Mucosa of descending colon (tissue), 3 donors: ENCODE measurements around the gene TPSG1. TPM values are rescaled to one million over a fixed set of nuclear protein-coding genes. Genes with fewer than 3 reads are reported as not detected.

Experiments used
- ATAC-seq: fragments of 200-7000 bp; cut with Tn5 transposase; one replicate; pipeline ENCODE4 v1.9.1; 2020; ENCODE audit warnings: mild to moderate bottlenecking, moderate library complexity
- DNase-seq, 3 donors: peaks; one replicate each; pipeline ENCODE4 v3.0.0-alpha.2; 2020
- H3K36me3 ChIP-seq: fragments of 200-600 bp; one replicate; pipeline ENCODE4 v1.8.0; 2021; ENCODE audit warnings: low read depth, mild to moderate bottlenecking
- H3K4me1 ChIP-seq: fragments of 200-600 bp; one replicate; pipeline ENCODE4 v1.8.0; 2021; ENCODE audit warnings: low read depth, mild to moderate bottlenecking
- H3K4me3 ChIP-seq: fragments of 200-600 bp; one replicate; pipeline ENCODE4 v1.8.0; 2021; ENCODE audit warnings: mild to moderate bottlenecking
- H3K9me3 ChIP-seq: fragments of 200-600 bp; one replicate; pipeline ENCODE4 v1.8.0; 2021; ENCODE audit warnings: mild to moderate bottlenecking
- CTCF ChIP-seq: fragments of 200-600 bp; IDR thresholded peaks from one replicate; pipeline ENCODE4 v1.8.0; 2022; ENCODE audit warnings: antibody characterized with exemption, mild to moderate bottlenecking
- intact Hi-C, 2 donors: fragments of 100-400 bp; cut with DNase I in 1 of 2; cut with micrococcal nuclease in 1 of 2; formaldehyde crosslinking; loops; one replicate each; pipeline versions ENCODE4 v1.11.0 to v1.11.1; 2022; cut with DNase I, micrococcal nuclease
- total RNA-seq, 3 donors: library from RNA; stranded (reverse); fragmentation: NEBNext Ultra II Directional in 2 of 3; extraction: Animal tissue kit (Norgen Biotek cat#: 25700) in 2 of 3; gene quantifications; one replicate each; pipeline versions ENCODE4 v1.2.1 to v1.2.4, GENCODE V29; 2021 to 2023
- donor health status: DM: no; HTN: no; CAD: no; lungs with moderate emphysema.
- donor health status: DM: no; HTN: no; CAD: no.
- donor health status: DM: no; HTN: yes; CAD: no.

The TPSG1 gene
- total RNA-seq, 3 donors from 2014 or later, result 23.3 to 61.3 (median 53.7) TPM

DNA sequence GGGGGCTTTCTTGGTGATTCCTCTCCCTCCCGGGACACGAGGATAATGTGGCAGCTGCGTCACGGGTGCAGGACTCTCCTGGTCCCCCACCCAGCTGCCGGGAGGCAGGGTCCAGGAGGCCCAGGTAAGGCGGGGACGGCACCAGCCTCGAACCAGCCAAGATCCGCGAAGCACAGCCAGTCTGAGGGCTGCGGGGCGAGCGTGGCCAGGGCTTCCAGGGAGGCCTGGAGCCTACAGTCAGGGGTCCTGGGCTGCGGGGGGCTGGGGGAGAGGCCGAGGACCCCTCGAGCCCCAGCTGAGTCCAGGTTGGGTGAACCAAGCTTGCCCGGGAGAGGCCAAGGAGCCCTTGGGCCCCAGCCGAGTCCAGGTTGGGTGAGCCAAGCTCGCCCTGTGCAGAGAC lies 40.8 kb upstream of the TPSG1 start:
- Histone ChIP-seq H3K4me1 (no peaks in the 10 kb centered on the region), H3K9me3 (no peaks in the 10 kb centered on the region), H3K36me3 (no peaks in the 10 kb centered on the region), H3K4me3 (no peak overlapping the region)
- no peak for TF ChIP-seq CTCF
- intact Hi-C loops, result no loop called here
- DNase-seq, result no peak
- ATAC-seq, result no peak

- no peak for DNase-seq
- intact Hi-C loops, result no loop called here
- ATAC-seq, result no peak
- no peak for TF ChIP-seq CTCF
- no peaks in the 10 kb centered on the region for H3K9me3 ChIP-seq
- H3K36me3 ChIP-seq, result no peaks in the 10 kb centered on the region
- H3K4me1 ChIP-seq, result no peaks in the 10 kb centered on the region
- no peak overlapping the region for H3K4me3 ChIP-seq
Observed at GRCh38 chr16:1265090-1265630, 40.1 kb upstream of the TPSG1 start.

DNA sequence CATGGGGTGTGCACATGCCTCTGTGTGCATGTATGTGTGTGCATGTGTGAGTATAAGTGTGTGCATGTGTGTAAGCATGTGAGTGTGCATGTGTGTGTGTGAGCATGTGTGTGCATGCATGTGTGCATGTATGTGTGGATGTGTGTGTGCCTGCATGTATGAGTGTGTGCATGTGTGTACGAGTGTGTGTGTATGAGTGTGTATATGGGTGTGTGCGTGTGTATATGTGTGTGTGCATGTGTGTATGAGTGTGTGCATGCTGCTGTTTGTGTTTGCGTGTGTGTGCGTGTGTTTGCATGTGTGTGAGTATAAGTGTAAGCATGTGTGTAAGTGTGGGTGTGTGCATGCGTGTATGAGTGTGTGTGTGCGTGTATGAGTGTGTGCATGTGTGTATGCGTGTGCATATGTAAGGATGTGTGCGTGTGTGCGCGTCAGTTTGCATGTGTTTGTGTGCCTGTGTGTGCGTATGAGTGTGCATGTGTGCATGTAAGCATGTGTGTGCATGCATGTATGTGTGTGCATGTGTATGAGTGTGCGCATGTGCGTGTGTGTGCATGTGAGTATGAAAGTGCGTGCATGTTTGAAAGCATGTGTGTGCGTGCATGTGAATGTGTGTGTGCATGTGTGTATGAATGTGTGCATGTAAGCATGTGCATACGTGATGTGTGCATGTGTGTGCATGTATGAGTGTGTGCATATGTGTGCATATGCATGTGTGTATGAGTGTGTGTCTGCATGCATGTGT lies 39.4 kb upstream of the TPSG1 start:
- TF ChIP-seq CTCF, result no peak
- DNase-seq (no peak), ATAC-seq (no peak)
- H3K4me1 ChIP-seq, result no peaks in the 10 kb centered on the region
- H3K4me3 ChIP-seq, result no peak overlapping the region
- H3K9me3 ChIP-seq, result no peaks in the 10 kb centered on the region
- H3K36me3 ChIP-seq, result no peaks in the 10 kb centered on the region
- intact Hi-C loops, result no loop called here

- TF ChIP-seq CTCF, result no peak
- DNase-seq, result no peak
- intact Hi-C loops, result no loop called here
Observed at GRCh38 chr16:1263591-1264344, 38.7 kb upstream of the TPSG1 start.

DNA sequence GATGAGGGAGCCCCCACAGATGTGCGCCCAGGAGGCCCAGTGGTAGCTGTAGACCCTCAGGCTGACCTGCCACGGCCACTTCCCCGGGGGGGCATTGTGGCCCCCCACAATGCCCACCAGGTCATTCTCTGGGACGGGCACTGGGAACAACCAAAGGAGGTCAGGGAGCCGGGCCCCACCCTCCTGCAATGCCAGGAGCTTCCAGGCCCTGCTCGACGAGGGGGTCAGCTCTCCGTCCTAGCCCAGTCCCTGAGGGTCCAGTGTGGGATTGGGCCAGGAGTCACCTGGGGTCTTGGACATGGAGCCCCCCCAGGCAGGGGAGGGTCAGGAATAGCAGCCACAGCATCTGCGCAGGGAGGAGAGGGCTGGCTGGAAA lies 37.8 kb upstream of the TPSG1 start:
- no peak for TF ChIP-seq CTCF
- no peak for DNase-seq
- no peak for ATAC-seq
- Histone ChIP-seq H3K4me3 (no peak overlapping the region), H3K4me1 (no peaks in the 10 kb centered on the region), H3K36me3 (no peaks in the 10 kb centered on the region), H3K9me3 (no peaks in the 10 kb centered on the region)
- intact Hi-C loops, result no loop called here

More at GRCh38 chr16:1263591-1264344, 38.7 kb upstream of the TPSG1 start:
- no peak for ATAC-seq
- no peaks in the 10 kb centered on the region for H3K4me1 ChIP-seq
- no peak overlapping the region for H3K4me3 ChIP-seq
- no peaks in the 10 kb centered on the region for H3K36me3 ChIP-seq
- H3K9me3 ChIP-seq, result no peaks in the 10 kb centered on the region
